HG03280 (cell line): ENCODE measurements around the gene TRNP1.
"Not testable (repeated sequence)": the region's sequence is repeated elsewhere in the genome, so short reads cannot be mapped to it uniquely, and the experiment has no call there.

Source experiments
- ATAC-seq: cut with Tn5 transposase; IDR thresholded peaks from one replicate; pipeline ENCODE4 v1.9.1; 2021; ENCODE audit warnings: mild to moderate bottlenecking, moderate library complexity; ENCODE audit not compliant: unreplicated experiment

Gene TRNP1, protein sequence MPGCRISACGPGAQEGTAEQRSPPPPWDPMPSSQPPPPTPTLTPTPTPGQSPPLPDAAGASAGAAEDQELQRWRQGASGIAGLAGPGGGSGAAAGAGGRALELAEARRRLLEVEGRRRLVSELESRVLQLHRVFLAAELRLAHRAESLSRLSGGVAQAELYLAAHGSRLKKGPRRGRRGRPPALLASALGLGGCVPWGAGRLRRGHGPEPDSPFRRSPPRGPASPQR

DNA sequence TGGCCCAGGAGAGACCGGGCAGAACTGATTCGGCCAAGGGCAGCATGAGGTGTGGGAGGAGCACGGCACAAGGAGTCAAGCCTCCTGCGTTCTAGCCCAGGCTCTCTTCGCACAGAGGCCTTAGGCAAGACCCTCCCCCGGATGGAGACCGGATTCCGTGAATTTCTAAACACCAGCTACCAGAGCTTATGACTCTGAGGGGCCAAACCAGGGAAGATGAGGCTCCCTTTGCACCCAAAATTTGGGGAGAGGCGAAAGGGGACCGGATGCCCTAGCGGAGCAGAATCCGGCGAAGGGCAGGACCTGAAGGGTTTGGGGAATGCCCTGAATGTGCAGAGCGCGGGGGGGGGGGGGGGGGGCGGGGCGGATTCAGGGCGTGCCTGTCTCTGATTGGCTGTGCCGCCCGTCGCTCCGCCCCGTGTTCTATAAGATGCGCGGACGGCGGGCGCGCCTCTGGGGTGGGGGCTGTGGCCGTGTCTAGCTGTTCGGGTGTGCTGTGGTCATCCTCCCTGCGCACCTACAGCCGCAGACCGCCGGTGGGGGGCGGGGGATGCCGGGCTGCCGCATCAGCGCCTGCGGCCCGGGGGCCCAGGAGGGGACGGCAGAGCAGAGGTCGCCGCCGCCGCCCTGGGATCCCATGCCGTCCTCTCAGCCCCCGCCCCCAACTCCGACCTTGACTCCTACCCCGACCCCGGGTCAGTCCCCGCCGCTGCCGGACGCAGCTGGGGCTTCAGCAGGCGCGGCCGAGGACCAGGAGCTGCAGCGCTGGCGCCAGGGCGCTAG, at the start of gene TRNP1:
Gene TRNP1 (plus strand): TSS at position 456 of the 783 bp plus-strand sequence. CDS start 95 bp downstream, at position 551.
- ATAC-seq: peak; percentile 42

DNA sequence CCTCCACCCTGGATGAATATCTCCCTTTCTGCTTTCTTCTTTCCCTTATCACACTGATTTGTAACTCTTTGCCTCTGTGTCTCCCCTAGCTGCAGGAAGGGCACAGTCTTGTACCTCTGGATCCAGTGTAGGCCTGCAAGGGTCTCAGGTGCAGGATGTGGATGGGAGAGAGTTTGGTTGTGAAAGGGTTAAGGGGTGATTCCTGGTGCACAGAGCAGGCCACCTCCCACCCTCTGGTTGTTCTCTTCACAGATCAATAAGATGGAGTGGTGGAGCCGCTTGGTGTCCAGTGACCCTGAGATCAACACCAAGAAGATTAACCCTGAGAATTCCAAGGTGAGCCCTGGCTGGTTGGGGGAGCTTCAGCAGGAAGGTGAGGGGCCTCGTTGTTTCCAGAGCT, 48.4 kb upstream of the TRNP1 start:
- no peak for ATAC-seq

GRCh38 chr1:26945728-26946127, 47.8 kb upstream of the TRNP1 start:
- ATAC-seq: no peak

DNA sequence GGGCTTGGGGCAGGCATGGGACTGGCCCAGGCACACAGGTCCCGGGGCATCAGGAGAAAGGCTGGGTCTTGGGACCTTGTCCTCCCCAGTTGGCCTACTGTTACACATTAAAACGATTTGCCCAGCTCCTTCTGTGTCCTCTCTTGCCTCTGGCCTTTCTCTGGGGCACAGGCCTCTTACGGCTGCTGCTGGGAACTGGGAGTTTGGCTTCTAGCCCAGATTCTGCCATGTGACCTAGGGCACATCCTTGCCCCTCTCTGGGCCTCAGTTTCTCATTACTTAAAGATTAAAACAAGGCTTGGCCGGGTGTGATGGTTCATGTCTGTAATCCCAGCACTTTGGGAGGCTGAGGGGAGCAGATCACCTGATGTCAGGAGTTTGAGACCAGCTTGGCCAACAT, 47.2 kb upstream of the TRNP1 start:
- ATAC-seq: no peak

DNA sequence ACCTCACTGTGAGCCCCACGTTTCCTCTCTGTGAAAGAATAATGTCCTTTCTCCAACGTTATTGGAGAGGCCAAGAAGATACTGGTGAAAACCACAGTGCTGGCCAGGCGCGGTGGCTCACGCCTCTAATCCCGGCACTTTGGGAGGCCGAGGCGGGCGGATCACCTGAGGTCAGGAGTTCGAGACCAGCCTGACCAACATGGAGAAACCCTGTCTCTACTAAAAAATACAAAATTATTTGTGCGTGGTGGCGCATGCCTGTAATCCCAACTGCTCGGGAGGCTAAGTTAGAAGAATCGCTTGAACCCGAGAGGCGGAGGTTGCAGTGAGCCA, 44.8 kb upstream of the TRNP1 start:
- not testable (repeated sequence) for ATAC-seq

DNA sequence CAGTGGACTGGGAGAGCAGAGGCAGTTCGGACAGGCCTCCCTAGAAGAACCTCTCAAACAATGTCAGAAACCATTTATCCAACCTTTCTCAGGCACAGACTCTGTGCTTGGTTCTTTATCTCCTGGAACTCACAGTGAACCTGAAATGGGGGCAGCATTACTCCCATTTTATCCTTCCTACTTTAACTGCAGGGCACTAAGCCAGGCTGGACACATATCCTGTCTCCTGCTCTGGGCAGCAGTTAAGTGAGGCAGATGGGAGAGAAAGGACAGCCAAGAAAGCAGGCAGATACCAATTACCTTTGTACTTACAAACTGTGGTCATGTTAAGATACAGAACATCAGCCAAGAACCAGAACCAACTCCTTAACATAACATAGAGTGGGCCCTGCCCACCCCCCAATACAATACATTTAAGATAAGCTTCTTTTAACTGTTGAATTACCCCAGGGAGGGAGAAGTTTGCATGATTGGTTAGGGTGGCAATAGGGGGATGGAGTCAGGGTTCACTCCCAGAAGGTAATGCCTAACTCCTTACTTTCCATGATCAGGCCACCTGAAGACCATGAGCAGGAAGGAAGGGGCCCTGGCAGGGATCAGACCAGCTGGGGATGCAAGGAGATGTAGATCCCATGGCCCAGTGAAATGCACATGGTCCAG, 44.1 kb upstream of the TRNP1 start:
- ATAC-seq: no peak

DNA sequence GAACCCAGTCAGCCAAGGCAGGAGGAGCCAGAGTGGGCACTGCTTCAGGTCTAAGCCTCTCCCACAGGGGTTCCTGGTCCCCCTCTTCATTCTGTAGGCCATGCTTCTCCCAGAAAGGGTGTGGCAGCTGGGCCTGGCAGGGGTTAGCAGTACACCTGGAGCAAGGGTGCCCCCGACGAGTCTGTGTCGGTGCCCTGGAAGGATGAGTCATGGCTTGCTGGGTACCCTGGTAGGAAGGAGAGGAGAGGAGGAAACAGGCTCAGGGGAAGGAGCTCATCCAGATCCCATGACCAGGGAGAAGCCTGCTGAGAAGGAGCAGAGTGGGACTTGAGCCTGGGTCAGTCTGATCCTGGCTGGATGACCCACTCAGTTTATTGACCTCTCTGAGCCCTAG, 43.6 kb upstream of the TRNP1 start:
- no peak for ATAC-seq

GRCh38 chr1:26950602-26951001, 42.9 kb upstream of the TRNP1 start:
- ATAC-seq: no peak

GRCh38 chr1:26951216-26951615, 42.3 kb upstream of the TRNP1 start:
- ATAC-seq: no peak

DNA sequence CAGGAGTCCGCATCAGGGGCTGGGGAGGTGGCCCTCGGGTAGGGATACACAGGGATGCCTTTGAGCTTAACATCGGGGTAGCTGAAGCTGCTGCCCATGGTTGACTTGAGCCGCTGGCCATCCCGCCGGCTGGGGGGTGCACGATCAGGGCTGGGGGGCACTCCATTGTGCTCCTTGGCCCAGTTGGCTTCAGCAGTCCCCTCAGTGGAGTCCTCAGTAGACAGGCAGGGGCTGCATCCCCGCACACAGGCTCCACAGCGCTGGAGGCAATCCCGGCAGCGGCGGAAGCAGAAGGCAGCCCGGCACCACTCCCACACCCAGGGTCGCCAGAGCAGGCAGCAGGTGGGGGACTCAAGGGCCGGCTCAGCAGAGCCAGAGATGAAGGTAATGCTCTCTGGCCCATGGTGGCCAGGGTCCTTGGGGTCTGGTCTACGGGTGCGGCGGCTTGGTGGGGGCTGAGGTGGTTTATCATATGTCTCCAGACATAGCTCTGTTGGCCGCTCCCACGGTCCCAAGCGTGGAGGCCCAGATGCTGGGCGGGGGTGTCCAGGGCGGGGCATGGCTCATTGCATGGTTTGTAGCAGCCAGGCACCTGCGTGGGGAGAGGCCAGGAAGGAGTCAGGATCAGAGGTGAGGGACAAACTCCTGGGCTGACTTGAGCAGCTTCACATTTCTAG, 41.5 kb upstream of the TRNP1 start:
- ATAC-seq: no peak

DNA sequence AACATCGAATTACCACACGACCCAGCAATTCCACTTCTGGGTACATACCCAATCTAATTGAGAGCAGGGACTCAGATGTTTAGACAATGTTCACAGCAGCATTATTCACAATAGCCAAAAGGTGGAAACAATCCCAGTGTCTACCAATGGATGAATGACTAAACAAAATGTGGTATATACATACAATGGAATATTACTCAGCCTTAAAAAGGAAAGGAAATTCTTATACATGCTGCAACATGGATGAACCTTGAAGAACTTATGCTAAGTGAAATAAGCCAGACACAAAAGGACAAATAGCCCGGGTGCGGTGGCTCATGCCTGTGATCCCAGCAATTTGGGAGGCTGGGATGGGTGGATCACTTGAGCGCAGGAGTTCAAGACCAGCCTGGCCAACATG, 40.1 kb upstream of the TRNP1 start:
- no peak for ATAC-seq

DNA sequence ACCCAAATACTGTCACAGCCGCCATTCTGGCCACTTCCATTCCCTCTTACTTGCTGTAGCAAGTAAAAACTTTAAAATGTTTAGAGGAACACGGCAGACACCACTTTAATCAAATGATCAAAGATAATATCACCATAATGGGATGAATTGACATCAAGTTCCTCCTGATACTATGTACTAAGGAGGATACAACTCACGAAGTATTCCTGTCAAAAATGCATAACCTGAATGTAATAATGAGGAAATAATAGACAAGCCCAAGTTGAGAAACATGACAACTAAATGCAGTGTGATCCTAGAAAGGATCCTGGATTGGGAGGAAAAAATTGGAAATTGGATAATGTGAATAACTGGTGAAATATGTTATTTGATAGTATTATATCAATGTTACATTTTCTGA, 37.2 kb upstream of the TRNP1 start:
- no peak for ATAC-seq

- no peak for ATAC-seq
Observed at GRCh38 chr1:26957306-26957705, 36.2 kb upstream of the TRNP1 start.

DNA sequence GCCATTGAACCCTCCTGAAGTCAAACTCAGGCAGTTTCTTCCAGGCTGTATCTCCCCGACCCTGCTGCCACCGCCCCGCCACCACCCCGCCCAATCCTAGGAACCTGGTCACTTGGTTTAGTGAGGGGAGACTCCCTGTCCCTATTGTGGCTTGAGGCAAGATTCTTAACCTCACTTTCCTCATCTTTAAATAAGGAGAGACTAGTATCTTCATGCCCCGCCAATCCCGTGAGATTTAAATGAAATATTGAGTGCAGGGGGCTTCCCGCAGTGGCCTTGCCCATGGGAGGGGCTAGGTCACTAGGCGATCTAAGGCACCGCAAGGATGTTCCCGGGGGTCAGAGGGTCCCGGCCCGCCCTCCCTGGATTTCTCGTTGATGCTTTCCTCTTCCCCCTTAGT, 34.2 kb upstream of the TRNP1 start:
- ATAC-seq: no peak

DNA sequence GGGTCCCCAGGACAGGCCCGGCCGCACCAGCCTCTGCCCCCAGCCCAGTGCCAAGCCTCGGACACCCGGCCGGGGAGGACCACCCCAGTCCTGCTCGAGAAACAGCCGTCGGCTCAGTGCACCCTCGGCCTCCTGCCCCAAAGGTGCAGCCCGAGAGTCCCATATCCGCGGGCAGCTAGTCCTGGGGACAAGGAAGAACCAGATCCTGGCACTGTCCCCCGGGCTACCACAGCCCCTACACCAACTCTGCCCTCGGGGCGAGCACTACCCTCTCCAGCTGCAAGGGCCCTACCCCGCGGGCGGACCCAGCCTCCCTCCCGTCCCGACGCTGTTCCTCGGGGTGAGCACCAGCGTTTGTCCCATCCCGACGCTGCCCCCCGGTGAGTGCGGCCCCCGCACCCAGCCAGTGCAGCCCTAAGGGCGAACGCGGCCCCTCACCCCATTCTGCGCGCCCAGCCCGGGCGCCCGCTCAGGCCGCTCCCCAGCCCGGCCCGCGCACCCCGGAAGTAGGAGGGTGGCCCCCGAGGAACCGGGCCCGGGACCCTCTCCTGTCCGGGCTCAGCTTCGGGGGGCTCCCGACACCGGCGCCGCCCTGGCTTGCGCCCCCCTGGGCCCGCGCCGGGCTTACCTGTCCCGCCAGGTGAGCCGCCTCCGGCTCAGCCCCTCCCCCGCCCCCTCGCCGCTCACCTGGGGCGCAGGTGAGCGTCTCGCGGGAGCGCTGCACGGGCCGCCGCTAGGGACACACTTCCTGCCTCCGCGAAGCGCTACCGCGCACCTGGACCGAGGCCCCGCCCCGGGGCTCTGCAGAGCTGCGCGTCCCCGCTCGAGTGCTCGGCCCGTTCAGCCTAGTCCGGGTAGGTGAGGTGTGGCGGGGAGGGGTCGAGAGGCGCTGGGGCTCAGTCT, 33.5 kb upstream of the TRNP1 start, which contains the start of gene KDF1:
Gene KDF1 (minus strand): TSS at position 747 of the 903 bp plus-strand sequence. CDS start 8,088 bp downstream, outside the sequence.
- ATAC-seq: no peak

- no peak for ATAC-seq
Observed at GRCh38 chr1:26960625-26960966, 32.9 kb upstream of the TRNP1 start.

GRCh38 chr1:26961826-26962225, 31.7 kb upstream of the TRNP1 start:
- ATAC-seq: no peak

DNA sequence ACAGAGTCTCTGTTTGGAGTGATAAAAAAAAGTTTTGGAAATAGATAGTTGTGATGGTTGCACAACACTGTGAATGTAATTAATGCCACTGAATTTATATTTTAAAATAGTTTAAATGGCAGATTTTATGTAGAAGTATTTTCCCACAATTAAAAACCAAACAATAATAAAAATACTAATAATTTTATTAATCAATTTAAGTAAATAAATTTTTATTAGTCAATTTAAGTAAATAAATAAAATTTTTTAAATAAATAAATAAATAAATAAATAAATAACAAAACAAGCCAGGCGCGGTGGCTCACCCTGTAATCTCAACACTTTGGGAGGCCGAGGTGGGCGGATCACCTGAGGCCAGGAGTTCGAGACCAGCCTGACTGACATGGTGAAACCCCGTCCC, 28.3 kb upstream of the TRNP1 start:
- no peak for ATAC-seq

DNA sequence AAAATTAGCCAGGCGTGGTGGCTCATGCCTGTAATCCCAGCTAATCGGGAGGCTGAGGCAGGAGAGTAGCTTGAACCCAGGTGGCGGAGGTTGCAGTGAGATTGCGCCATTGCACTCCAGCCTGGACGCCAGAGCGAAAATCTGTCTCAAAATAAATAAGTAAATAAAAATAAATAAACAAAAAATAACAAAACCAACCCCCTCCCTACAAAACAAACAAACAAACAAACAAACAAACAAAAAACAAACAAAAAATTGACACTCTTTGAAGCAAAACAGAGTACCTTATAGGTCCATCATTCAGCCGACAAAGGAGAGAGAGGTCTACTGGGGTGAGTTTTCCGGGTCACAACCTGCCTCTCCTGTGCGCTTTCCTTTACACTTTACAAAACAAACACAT, 27.9 kb upstream of the TRNP1 start:
- ATAC-seq: no peak

- ATAC-seq: no peak
Observed at GRCh38 chr1:26970810-26971209, 22.7 kb upstream of the TRNP1 start.

- no peak for ATAC-seq
Observed at GRCh38 chr1:26971590-26971989, 21.9 kb upstream of the TRNP1 start.
